ENCODE results near the gene LIMS1.

LIMS1 gene

DNA sequence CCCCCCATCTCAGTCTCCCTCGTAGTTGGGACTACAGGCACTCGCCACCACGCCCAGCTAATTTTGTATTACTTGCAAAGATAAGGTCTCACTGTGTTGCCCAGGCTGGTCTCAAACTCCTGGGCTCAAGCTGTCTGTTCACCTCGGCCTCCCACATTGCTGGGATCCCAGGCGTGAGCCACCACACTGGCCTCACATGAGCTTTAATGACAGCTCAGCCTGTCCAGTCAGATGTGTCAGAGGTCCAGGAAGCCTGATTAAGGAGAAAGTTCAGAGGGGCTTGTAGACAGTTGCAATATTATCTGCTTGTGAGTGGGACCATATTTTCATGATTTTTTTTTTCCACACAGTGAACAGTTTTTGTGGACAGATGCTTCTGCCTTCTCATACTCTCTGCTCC, 82.0 kb downstream of the LIMS1 start:
- DNase-seq = no peak

DNA sequence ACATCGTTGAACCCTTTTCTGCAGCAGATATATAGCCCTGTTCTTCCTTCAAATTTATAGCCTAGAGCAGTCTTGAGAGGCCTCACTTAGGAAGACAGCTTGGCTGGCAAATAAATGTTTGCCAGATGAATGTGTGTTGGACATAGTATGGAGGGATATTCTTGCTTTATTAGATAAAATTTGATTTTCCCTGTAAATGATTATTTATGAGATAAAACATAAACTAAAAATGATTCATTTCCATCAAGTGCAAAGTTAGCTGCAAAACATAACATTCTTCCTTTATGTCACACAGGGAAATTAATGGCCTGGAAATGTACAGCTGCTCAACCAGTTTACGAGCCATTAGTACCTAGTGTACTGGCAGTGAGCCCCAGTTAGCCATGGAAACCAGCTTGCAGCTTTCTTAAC, 82.5 kb downstream of the LIMS1 start:
- no peak for DNase-seq

GRCh38 chr2:108617617-108618016, 83.3 kb downstream of the LIMS1 start:
- no peak for DNase-seq

DNA sequence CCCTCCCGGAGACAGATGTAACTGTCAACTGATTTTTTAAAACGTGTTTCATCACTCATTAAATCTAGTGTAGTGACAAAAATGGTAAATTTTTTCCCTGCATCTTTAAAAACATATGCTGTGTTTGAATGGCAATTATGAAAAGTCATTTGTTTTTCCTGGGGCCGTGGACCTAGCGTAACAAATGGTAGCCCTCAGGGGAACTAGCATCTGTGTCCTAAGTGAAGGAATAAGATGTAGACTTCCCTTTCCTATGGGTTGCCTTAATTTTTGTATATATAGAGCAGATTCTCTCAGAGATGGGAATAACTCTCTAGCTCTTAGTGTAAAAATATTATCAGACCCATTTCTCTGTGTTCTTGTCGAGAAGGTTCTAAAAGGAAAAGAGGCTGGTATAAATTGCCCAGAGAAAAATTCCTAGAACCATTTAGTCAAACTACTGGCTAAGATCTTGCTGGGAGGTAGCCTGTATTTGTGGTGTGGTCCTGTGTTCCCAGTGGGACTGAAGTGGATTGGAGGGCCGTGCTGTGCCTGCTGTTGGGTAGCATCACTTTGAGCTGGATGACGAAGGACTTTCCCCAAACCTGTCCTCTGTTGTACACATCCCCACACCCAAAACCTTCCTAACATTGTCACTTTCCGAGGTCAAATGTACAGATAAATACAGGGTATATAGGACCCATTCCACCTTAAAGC, 85.8 kb downstream of the LIMS1 start:
- DNase-seq = no peak

GRCh38 chr2:108620656-108621055, 86.4 kb downstream of the LIMS1 start:
- no peak for DNase-seq

GRCh38 chr2:108621087-108621559, 86.9 kb downstream of the LIMS1 start:
- peak; percentile 75 to 76 for DNase-seq

DNA sequence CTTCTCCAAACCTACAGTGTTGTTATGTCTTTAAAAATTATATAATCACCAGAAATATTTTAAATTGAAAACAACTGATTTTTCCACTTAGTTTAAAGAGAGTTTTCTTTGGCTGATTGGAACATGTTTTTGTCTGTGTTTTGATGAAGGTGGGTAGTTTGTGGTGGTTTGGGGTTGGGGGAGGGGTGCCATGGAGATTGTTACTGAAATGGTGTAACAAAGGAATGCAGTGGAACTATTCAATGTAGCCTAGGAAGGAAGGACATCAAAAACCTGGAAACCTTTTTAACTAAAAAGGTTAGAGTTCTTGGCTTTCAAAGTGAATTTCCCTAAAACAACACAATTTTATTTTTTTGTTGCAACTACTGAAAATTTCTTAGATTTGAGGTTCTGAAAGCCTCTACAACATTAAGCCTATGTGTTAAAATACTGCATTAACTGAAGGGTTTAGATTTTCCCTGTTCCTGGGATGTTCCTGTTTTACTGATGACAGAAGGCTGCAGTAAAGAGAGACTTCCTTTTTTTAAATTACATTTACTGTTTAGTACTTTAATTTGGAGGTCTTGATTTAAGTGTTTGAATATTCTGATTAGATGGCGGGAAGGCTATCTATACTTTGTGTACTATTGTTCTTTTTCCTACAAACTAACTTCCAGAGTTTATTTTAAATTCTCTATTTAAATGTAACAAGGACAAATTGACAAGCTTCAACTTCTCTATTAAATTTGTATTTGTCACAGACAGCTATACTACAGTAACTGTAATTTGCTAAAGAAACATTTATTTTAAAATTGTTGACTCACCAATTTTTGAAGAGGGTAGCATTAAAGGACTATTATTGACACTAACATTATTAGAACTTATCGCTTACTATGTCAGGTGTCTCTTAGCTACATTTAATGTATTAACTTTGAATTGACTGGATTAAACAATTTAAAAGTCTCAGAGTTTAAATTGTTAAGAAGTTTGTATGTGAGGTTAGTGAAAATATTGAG, 87.7 kb downstream of the LIMS1 start:
- DNase-seq = peak in 1 of 2 donors; percentile 19

GRCh38 chr2:108623616-108624015, 89.3 kb downstream of the LIMS1 start:
- no peak for DNase-seq

DNA sequence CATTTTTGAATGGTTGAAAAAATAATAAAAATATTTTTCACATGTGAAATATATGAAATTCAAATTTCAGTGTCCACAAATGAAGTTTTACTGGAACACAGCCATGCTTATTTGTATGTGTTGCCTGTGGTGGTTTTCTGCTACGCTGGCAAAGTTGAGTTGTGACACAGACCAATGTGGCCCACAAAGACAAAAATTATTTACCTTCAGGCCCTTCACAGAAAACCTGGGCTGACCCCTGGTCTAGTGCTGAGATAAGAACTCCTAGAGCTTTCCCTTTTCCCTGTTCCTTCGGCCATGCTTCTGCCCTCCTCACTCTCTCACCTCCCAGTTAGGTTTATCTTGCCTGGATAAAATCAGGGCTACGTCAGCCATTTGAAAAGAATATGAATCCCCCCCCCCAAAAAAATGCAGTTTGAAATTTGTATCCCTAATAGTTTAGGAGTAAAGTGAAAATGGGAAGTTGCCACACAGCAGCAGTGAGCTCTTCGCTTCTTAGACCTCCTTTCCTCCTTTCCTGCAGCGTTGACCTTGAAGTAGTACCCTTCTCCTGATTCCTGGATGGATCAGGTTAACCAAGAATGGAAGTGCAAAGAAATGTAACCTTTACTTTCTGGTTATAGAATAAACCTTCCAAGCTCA, 91.0 kb downstream of the LIMS1 start:
- DNase-seq = no peak

DNA sequence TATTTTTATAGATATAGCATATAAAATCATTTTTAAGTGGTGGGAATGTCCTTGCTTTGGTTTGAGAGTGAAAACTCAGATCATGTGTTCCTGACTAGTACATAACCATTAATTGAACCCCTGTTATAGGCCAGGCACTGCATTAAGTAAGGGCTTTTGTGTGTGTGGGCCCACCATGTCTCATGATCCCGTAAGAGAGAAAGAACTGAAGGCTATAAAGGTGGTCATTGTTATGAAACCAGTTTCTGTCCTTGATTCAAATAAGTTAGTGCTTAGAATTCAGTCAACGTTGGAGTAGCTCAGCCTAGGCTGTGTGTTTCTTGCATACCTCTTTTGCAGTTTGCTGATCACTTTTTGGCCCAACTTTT, 91.5 kb downstream of the LIMS1 start:
- no peak for DNase-seq

DNA sequence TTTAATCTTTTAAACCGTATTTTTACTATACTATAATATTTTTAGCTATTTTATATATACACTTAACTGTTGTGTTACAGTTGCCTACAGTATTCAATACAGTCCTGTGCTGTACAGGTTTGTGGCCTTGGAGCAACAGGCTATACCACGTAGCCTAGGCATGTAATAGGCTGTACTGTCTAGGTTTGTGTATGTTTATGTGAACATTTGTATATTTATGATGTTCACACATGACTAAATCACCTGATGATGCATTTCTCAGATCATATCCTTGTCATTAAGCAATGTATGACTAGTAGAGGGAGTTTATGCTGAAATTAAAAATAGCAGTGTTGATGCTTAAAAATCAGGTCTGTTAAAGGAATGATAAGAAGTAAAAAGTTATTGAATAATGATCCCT, 92.7 kb downstream of the LIMS1 start:
- no peak for DNase-seq

DNA sequence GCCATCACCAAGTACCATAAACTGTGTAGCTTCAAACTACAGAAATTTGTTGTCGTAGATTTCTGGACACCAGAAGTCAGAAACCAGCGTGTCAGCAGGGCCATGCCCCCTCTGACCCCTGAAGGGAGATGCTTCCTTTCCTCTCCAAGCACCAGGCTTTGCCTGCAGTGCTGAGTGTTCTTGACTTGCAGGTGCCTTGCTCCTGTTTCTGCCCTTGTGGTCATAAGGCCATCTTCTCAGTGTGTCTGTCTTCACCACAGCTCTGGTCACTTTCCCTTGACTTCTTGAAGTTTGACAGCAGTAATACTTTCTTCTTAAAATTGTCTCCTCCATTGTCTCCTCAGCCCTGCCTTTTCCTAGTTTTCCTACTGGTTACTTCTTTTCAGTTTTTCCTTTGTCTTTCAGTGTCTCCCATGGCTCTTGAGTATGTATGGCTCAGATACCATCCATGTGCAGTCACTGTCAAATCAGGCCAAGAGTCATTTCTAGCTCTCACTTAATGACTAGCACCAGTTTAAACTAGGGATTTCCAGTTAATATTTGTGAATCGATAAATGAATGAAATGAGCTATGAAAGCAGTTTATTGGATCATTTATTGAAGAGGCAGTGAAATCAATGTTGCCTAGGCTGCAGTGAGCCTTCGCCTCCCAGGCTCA, 93.8 kb downstream of the LIMS1 start:
- no peak for DNase-seq

DNA sequence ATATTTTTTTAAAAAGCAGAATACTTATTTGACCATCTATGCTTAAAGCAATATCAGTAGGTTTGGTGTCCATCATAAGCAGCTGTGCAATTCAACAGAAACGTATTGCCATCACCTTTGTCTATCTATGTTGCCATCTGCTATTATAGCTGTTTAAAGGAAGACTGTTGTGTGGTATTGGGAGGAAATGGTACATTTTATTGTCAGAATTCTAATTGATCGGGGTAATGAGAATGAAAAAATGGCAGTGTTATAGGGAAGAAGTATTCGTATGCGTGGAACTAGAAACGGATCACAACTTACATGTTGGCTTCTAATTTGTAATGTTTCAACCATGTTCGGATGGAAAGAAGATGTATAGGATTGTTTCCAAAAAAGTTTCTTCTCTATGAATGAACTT, 94.7 kb downstream of the LIMS1 start:
- DNase-seq = no peak

DNA sequence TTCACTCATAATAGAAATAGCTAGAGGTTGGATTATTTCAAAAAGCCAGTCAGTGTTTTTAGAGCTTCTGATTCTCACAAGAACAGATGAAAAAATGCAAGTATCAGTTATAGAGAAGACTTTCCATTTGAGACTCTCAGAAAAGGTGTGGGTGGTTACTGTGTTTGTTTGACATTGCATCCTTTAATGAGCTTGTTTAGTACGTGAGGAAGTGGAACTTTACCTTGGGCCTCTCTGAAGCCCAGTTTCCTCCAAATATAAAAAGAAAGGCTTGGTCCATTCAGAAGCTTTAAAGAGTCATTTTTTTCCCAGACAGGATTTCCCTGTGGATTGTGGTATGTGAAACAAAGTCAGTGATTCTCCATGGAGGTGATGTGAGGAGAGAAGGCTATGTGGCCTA, 95.1 kb downstream of the LIMS1 start:
- no peak for DNase-seq

DNA sequence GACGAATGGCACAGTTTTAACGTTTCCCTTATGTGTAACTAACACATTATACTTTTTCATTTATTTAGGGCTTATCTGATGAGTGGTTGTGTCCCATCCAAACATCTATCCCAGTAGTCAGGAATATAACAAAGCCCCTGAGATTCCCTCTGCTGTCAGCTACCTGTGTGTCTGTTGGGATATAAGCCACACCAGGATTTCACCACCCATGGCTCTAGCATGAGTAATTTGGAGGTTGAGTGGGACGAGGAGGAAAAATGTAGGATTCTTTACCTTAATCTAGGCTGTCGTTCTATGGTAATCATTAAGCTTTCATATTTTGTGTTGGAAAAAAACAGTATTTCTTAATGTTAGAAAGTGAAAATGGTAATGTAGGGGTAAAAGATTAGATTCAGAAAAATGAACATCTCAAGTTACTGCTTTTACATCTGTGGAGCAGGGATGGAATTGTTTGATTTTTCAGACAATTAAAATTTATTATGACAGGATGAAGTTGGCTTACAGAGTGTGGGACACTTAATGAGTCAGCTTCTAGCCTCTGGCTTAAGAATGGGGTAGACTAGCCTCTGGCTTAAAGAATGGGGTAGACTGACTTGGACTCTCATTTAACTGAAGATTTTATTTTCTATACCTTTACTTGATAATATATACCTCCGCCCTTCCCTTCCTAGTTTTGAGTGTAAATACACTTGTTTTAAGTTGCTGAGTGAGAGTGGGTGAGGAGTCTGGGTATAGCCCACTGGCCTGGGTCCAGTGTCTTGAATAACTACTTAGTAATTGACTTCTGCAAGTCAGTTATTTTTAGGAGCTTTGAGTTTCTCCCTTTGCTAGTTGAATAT, 96.5 kb downstream of the LIMS1 start:
- DNase-seq = no peak

- DNase-seq = no peak
Observed at GRCh38 chr2:108632332-108633160, 98.3 kb downstream of the LIMS1 start.

DNA sequence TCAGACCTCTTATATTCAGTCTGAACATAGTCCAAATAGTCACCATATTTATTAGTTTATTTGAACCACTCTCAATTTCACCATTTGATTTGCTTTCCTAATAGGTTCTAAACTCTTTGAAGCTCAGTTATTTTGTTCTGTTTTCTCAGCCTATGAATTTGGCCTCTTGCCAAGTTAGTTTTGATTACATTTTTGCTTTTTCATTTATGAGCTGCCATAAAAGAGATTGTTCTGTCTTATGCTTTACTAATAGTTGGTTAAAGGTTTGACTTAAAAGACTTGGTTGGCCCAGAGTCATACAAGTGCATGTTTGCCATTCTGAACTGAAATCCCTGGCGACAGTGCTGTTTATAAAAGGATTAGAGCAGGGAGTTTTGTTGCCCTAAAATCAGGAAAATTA, 99.1 kb downstream of the LIMS1 start:
- no peak for DNase-seq

- no peak for DNase-seq
Observed at GRCh38 chr2:108634011-108634410, 99.7 kb downstream of the LIMS1 start.

- no peak for DNase-seq
Observed at GRCh38 chr2:108634576-108635160, 100.4 kb downstream of the LIMS1 start.

DNA sequence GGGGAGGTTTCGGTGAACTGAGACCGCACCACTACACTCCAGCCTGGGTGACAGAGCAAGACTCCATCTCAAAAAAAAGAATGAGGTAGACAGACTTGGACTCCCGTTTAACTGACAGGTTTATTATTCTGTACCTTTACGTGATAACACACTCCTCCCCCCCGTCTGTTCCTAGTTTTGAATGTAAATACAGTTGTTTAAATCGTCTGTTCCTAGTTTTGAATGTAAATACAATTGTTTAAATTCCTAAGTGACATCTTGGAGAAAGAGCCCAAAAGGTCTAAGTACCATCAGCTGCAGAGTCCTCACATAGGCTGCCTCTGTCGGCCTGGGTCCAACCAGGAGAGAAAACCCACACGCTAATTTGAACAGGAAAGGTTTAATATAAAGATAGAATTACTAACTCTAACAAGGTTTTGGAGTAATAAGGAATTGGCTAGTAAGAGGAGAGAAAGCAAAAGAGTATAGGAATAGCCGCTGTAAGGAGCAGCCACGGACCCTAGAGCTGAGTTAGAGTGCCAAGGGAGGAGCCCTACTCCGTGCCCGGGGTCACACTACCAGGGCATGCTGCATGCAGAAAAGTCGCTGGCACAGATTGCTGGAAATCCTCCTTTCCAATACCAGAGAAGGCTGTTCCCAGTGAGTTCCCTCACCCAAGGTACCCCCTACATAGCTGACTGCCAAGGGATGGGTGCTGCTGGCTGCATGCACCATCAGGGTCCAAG, 101.5 kb downstream of the LIMS1 start:
- no peak for DNase-seq

Measured in activated CD4-positive, alpha-beta T cell treated with anti-CD3 and anti-CD28 coated beads for 4 hours (primary cell).